ENCODE data around the gene OLFML1. TPM values are rescaled to one million over a fixed set of nuclear protein-coding genes. Genes with fewer than 3 reads are reported as not detected.
"Not testable (repeated sequence)": the region's sequence is repeated elsewhere in the genome, so short reads cannot be mapped to it uniquely, and the experiment has no call there.

The OLFML1 gene
- total RNA-seq, 1 experiment from 2014 or later: not detected

GRCh38 chr11:7516475-7516874 lies 31.2 kb downstream of the OLFML1 start:
- no peak overlapping the region for H3K4me3 Mint-ChIP-seq (ENCODE audit: low read depth, unreplicated experiment)

DNA sequence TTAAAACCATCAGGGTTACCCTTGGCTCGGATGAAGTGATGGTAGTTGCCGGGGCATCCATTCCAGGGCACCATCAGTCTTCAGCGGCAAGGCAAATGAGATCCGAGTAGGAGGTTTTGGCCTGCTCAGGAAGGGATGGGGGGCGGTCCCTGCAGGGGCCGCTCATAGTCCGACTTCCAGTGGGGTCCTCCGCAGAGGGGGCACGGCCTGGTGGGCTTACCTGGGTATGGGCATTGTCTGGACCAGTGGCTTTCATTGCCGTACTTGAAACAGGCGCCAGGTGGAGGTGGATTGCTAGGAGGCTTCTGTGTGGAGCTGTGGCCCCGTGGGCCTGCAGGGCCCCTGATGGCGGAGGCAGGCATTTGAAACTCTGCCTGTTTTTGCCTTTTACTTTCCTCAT lies 32.4 kb downstream of the OLFML1 start:
- H3K4me3 Mint-ChIP-seq (ENCODE audit: low read depth, unreplicated experiment); H3K27ac Mint-ChIP-seq (ENCODE audit: unreplicated experiment); CTCF ChIA-PET; DNase-seq; intact Hi-C loops (cut with micrococcal nuclease; ENCODE audit: unreplicated experiment); H3K4me1 Mint-ChIP-seq (ENCODE audit: low read depth, unreplicated experiment); H3K9me3 Mint-ChIP-seq (ENCODE audit: low read depth, unreplicated experiment); BruUV-seq (replicated peaks): not testable (repeated sequence)
- Mint-ChIP-seq H3K36me3 (ENCODE audit: insufficient read depth, unreplicated experiment) (peaks cover 11% of the 10 kb centered on the region), H3K27me3 (ENCODE audit: unreplicated experiment) (peaks cover 53% of the 10 kb centered on the region)

More at GRCh38 chr11:7516475-7516874, 31.2 kb downstream of the OLFML1 start:
- intact Hi-C loops (cut with micrococcal nuclease; ENCODE audit: unreplicated experiment): no loop called here
- CTCF ChIA-PET: no interaction called here
- TF ChIP-seq CTCF (IDR thresholded peaks at IDR 0.05; ENCODE audit: unreplicated experiment): no peak
- Mint-ChIP-seq H3K9me3 (ENCODE audit: low read depth, unreplicated experiment) (peaks cover 3% of the 10 kb centered on the region), H3K27me3 (ENCODE audit: unreplicated experiment) (peaks cover 53% of the 10 kb centered on the region), H3K27ac (ENCODE audit: unreplicated experiment) (no peak overlapping the region), H3K4me1 (ENCODE audit: low read depth, unreplicated experiment) (no peaks in the 10 kb centered on the region), H3K36me3 (ENCODE audit: insufficient read depth, unreplicated experiment) (peaks cover 11% of the 10 kb centered on the region)
- BruUV-seq (replicated peaks): no TSS peak
- DNase-seq: no peak

DNA sequence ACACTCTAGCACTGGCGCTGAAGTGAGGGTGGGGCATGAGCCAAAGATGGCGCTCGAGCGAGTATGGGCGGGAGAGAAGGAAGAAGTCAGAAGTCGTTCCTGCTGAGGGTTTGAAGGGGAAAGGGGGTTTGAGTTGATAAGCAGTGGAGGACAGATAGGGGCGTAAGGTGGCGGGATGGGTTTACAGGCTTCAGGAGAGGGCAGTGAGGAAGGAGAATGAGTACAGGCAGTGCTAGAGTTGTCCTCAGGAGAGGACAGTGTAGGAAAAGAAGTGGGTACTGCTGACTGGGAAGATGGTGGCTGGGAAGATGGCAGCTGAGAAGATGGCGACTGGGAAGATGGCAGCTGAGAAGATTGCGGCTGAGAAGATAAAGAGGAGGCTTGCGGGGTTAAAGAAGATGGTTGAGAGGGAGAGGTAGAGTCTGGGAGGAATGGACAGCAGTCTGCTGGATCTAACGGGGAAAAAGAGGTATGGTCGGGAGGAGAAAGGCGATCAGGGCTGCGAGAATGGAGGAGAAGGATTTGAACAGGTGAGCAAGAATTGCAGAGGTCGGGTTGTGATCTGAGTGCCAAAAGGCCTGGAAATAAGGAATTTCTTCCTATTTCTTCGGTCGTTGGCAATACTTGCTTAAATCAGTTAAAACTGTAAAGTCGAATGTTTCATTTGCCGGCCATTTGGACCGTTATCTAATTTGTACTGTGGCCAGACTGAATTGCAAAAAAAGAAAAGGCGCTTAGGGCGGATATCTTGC lies 33.7 kb downstream of the OLFML1 start:
- DNase-seq: no peak
- Mint-ChIP-seq H3K4me1 (ENCODE audit: low read depth, unreplicated experiment) (no peaks in the 10 kb centered on the region), H3K27ac (ENCODE audit: unreplicated experiment) (no peak overlapping the region), H3K36me3 (ENCODE audit: insufficient read depth, unreplicated experiment) (peaks cover 2% of the 10 kb centered on the region), H3K4me3 (ENCODE audit: low read depth, unreplicated experiment) (no peak overlapping the region), H3K27me3 (ENCODE audit: unreplicated experiment) (peaks cover 60% of the 10 kb centered on the region), H3K9me3 (ENCODE audit: low read depth, unreplicated experiment) (peaks cover 3% of the 10 kb centered on the region)
- no peak for TF ChIP-seq CTCF (IDR thresholded peaks at IDR 0.05; ENCODE audit: unreplicated experiment)
- CTCF ChIA-PET: no interaction called here
- BruUV-seq (replicated peaks): no TSS peak
- intact Hi-C loops (cut with micrococcal nuclease; ENCODE audit: unreplicated experiment): no loop called here

- no peak overlapping the region for H3K27ac Mint-ChIP-seq (ENCODE audit: unreplicated experiment)
- no peak for DNase-seq
- no peak overlapping the region for H3K4me3 Mint-ChIP-seq (ENCODE audit: low read depth, unreplicated experiment)
- CTCF ChIA-PET: no interaction called here
- intact Hi-C loops (cut with micrococcal nuclease; ENCODE audit: unreplicated experiment): no loop called here
- no TSS peak for BruUV-seq (replicated peaks)
- H3K9me3 Mint-ChIP-seq (ENCODE audit: low read depth, unreplicated experiment): peaks cover 3% of the 10 kb centered on the region
- H3K27me3 Mint-ChIP-seq (ENCODE audit: unreplicated experiment): peaks cover 63% of the 10 kb centered on the region
- no peaks in the 10 kb centered on the region for H3K4me1 Mint-ChIP-seq (ENCODE audit: low read depth, unreplicated experiment)
- no peak for TF ChIP-seq CTCF (IDR thresholded peaks at IDR 0.05; ENCODE audit: unreplicated experiment)
- no peaks in the 10 kb centered on the region for H3K36me3 Mint-ChIP-seq (ENCODE audit: insufficient read depth, unreplicated experiment)
These were observed 35.0 kb downstream of the OLFML1 start for GRCh38 chr11:7520011-7520942.
